ENCODE measurements around the gene MYH13. TPM values are rescaled to one million over a fixed set of nuclear protein-coding genes. Genes with fewer than 3 reads are reported as not detected.

The MYH13 gene
- polyA plus RNA-seq, 1 of the 3 experiments (the other 2 are of a cell fraction): not detected

GRCh38 chr17:10278218-10278617 lies 94.6 kb downstream of the MYH13 start:
- H3K9ac ChIP-seq: no peak overlapping the region
- H3K27ac ChIP-seq (ENCODE audit: low read depth in 2 of 2, low read length in 1 of 2): no peak overlapping the region
- H3K9me2 ChIP-seq: no peaks in the 10 kb centered on the region
- H2AFZ ChIP-seq (ENCODE audit: low read depth): no peak overlapping the region; the same call in 1 of the 2 replicates
- CTCF ChIA-PET: interaction anchor here (1.5 kb wide), 1 partner anchor 18 kb away, joined by 4 read pairs; no protein-coding TSS in a partner anchor
- H3K4me1 ChIP-seq (ENCODE audit: control insufficient read depth in 1 of 2, insufficient read depth in 2 of 2, low read depth in 1 of 2, low read length in 1 of 2): no peaks in the 10 kb centered on the region
- no peak for DNase-seq
- no peaks in the 10 kb centered on the region for H3K36me3 ChIP-seq (replicated peaks in 1 of 2; ENCODE audit: control insufficient read depth in 1 of 2, insufficient read depth in 2 of 2, low read length in 1 of 2)
- H3K79me2 ChIP-seq (ENCODE audit: insufficient read depth): no peaks in the 10 kb centered on the region
- no peak for TF ChIP-seq CTCF (IDR thresholded peaks at IDR 0.05)
- no peak for TF ChIP-seq NFIC (IDR thresholded peaks at IDR 0.05; ENCODE audit: borderline replicate concordance)
- TF ChIP-seq ZBTB33 (IDR thresholded peaks at IDR 0.05; ENCODE audit: borderline replicate concordance, low read depth): no peak
- no peak for TF ChIP-seq IRF3 (IDR thresholded peaks at IDR 0.05; ENCODE audit: low read depth, low read length)
- no peak for TF ChIP-seq NRF1 (IDR thresholded peaks at IDR 0.05; ENCODE audit: low read depth, low read length)
- no peak for TF ChIP-seq RXRA (IDR thresholded peaks at IDR 0.05; ENCODE audit: borderline replicate concordance, low read depth)
- TF ChIP-seq YY1 (IDR thresholded peaks at IDR 0.05; ENCODE audit: low read depth): no peak
- no peak for TF ChIP-seq MXI1 (IDR thresholded peaks at IDR 0.05; ENCODE audit: low read depth, low read length)
- no peak for TF ChIP-seq CHD2 (IDR thresholded peaks at IDR 0.05; ENCODE audit: low read length, partially characterized antibody)
- no peak for TF ChIP-seq FOSL2 (IDR thresholded peaks at IDR 0.05; ENCODE audit: borderline replicate concordance, low read depth)
- TF ChIP-seq, protein P1, sequence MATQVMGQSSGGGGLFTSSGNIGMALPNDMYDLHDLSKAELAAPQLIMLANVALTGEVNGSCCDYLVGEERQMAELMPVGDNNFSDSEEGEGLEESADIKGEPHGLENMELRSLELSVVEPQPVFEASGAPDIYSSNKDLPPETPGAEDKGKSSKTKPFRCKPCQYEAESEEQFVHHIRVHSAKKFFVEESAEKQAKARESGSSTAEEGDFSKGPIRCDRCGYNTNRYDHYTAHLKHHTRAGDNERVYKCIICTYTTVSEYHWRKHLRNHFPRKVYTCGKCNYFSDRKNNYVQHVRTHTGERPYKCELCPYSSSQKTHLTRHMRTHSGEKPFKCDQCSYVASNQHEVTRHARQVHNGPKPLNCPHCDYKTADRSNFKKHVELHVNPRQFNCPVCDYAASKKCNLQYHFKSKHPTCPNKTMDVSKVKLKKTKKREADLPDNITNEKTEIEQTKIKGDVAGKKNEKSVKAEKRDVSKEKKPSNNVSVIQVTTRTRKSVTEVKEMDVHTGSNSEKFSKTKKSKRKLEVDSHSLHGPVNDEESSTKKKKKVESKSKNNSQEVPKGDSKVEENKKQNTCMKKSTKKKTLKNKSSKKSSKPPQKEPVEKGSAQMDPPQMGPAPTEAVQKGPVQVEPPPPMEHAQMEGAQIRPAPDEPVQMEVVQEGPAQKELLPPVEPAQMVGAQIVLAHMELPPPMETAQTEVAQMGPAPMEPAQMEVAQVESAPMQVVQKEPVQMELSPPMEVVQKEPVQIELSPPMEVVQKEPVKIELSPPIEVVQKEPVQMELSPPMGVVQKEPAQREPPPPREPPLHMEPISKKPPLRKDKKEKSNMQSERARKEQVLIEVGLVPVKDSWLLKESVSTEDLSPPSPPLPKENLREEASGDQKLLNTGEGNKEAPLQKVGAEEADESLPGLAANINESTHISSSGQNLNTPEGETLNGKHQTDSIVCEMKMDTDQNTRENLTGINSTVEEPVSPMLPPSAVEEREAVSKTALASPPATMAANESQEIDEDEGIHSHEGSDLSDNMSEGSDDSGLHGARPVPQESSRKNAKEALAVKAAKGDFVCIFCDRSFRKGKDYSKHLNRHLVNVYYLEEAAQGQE (IDR thresholded peaks at IDR 0.05; ENCODE audit: low read depth, low read length): no peak
- no peak for TF ChIP-seq GATA2 (CRISPR knock-in tag; IDR thresholded peaks at IDR 0.05)
- no peak for TF ChIP-seq GABPA (IDR thresholded peaks at IDR 0.05; ENCODE audit: low read depth)
- no peak for TF ChIP-seq TEAD4 (IDR thresholded peaks at IDR 0.05; ENCODE audit: borderline replicate concordance, insufficient read depth)
- no peak for TF ChIP-seq MAX (IDR thresholded peaks at IDR 0.05; ENCODE audit: low read depth)
- H3K9me3 ChIP-seq: no peaks in the 10 kb centered on the region
- 5% methylated on average over 3 of the region's 3 CpGs for WGBS (ENCODE audit: low lambda C conversion rate)
- peaks cover 14% of the 10 kb centered on the region; the same call in 1 of the 2 replicates for H3K27me3 ChIP-seq (ENCODE audit: insufficient read depth)
- H4K20me1 ChIP-seq (ENCODE audit: insufficient read depth): no peaks in the 10 kb centered on the region
- peak overlapping the region; percentile 28 to 36; a peak in 3 of 4 replicates for H3K4me3 ChIP-seq (ENCODE audit: low read depth in 2 of 2, low read length in 1 of 2)
- POLR2A ChIA-PET: no interaction called here
- H3K4me2 ChIP-seq: peak overlapping the region; percentile 59; the same call in 1 of the 2 replicates
- H3F3A ChIP-seq (replicated peaks; ENCODE audit: insufficient read depth): no peaks in the 10 kb centered on the region

Measured in SK-N-SH (cell line).